Stimulated activated CD8-positive, alpha-beta memory T cell treated with anti-CD3 and anti-CD28 coated beads, Interleukin-7, amount 100 ng/mL, for 24 hours (primary cell): ENCODE measurements around the gene PVR.
"Not testable (repeated sequence)": the region's sequence is repeated elsewhere in the genome, so short reads cannot be mapped to it uniquely, and the experiment has no call there.

Experiments used
- DNase-seq: peaks from one replicate; pipeline ENCODE4 v3.0.0-alpha.2; 2020; ENCODE audit warnings: low read depth

Gene PVR

DNA sequence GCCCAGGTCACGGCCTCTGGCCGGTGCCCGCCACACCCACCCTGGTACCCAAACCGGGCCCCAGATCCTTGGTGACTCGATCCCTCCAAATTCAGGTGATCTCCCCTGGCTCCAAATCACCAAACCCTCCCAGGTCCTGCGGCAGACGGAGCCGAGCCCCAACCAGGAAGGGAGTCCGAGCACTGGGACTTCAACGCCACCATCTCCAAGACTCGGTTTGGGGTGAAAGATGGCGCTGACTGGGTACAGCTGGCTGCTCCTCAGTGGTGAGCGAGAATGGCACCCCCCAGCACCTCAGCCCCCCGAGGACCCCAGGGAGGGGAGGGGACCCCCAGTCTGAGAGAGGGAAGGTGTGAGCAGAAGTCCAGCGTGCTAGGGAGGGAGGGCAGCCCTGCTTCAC lies 57.5 kb downstream of the PVR start:
- no peak for DNase-seq

GRCh38 chr19:44702551-44703176 lies 59.0 kb downstream of the PVR start:
- DNase-seq: no peak

- no peak for DNase-seq
Measured at GRCh38 chr19:44703336-44704078, 59.8 kb downstream of the PVR start.

GRCh38 chr19:44704982-44705381 lies 61.3 kb downstream of the PVR start:
- DNase-seq: no peak

DNA sequence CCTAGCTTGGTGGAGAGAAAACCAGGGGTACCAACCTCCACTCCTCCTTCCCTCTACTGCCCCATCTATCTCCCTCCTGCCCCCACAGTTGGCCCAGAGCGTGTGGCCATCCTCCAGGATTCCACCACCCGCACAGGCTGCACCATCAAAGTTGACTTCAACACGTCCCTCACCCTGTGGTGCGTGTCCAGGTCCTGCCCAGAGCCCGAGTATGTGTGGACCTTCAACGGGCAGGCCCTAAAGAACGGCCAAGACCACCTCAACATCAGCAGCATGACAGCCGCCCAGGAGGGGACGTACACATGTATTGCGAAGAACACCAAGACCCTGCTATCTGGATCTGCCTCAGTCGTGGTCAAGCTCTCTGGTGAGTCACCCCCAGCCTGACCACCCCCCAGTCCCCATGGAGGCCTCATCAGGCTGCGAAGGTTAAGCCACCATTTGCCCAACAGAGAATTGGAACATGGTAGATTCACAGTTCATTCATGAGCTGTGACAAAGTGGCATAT lies 61.8 kb downstream of the PVR start:
- DNase-seq: no peak

DNA sequence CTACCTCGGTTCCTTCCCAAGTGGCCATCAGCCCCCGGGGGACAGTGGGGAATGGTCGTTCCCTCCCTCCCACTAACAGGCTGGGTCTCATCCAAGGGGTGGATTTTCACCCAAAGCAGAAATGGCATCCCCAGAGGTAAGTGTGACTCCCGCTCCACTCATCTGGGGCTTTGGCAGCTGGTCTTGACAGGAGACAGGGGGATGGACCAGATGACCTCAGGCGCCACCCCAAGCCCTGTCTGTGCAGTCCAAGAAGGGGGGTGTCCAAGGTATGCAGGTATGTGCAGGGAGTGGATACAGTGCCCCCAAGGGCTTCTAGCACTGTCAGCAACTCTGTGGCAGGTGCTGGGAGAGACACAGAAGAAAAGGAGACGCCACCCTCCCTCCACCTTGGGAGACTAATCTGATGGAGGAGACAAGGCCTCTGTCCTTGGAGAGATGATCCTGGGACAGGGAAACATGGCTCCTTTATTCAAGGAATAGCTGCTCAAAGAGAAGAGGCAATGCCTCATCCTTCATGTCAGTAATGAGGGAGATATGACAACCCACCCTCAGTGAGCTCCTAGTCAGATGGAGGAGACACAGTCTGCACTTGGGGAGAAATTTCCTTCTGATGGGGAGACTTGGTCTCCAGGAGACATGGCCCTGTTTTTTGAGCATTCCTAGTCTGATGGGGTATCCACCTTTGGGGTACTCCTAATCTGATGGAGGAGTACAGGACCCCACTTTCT lies 63.0 kb downstream of the PVR start:
- DNase-seq: no peak

- no peak for DNase-seq
Measured at GRCh38 chr19:44707794-44708193, 64.1 kb downstream of the PVR start.

DNA sequence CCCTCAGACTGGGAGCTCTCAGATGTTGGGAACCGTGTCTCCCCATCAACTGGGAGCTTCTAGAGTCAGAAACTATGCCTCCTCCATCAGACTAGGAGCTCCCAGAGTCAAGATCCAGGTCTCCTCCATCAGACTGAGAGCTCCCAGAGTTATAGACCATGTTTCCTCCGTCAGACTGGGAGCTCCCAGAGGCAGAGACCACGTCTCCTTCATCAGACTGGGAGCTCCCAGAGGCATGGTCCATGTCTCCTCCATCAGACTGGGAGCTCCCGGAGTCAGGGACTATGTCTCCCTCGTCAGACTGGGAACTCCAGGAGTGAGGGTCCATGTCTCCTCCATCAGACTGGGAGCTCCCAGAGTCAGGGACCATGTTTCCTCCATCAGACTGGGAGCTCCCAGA lies 65.2 kb downstream of the PVR start:
- DNase-seq: no peak

GRCh38 chr19:44709434-44710266 lies 65.9 kb downstream of the PVR start:
- DNase-seq: not testable (repeated sequence)

- no peak for DNase-seq
Measured at GRCh38 chr19:44710483-44710882, 66.8 kb downstream of the PVR start.

DNA sequence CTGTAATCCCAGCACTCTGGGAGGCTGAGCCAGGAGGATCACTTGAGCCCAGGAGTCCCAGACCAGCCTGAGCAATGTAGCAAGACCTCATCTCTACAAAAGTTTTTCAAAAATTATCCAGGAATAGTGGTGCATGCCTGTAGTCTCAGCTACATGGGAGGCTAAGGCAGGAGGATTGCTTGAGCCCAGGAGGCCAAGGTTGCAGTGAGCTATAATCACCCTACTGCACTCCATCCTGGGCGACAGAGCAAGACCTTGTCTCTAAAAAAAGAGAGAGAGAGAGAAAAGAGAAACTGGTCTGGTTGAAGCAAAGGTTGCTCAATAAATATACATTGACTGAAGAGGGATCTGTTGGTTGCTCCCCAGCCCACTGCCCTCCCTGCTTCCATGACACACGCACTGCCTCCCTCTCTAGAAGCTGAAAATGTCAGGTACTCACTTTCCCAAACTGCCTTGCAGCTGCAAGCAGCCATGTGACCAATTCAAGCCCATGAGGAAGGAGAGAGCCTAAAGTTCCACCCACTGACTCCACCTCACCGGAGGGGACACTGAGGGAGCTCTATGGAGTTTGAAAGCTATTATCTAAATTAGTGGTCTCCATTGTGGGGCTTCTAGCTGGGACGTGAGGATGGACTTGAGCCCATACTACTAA lies 69.3 kb downstream of the PVR start:
- no peak for DNase-seq
